ENCODE data around the gene RSPH10B2.
"Not testable (repeated sequence)": the region's sequence is repeated elsewhere in the genome, so short reads cannot be mapped to it uniquely, and the experiment has no call there.

GRCh38 chr7:6761186-6761585, 7.3 kb downstream of the RSPH10B2 start:
- not testable (repeated sequence) for TF ChIP-seq RAD21 (conservative IDR thresholded peaks at IDR 0.05); CTCF (IDR thresholded peaks at IDR 0.05; ENCODE audit: poor library complexity, severe bottlenecking)

All from neural cell (in vitro differentiated cells).